ENCODE results near the gene EGFR. TPM values are rescaled to one million over a fixed set of nuclear protein-coding genes. Genes with fewer than 3 reads are reported as not detected.

EGFR gene
- total and polyA plus RNA-seq, 5 experiments from 2014 or later: not detected

DNA sequence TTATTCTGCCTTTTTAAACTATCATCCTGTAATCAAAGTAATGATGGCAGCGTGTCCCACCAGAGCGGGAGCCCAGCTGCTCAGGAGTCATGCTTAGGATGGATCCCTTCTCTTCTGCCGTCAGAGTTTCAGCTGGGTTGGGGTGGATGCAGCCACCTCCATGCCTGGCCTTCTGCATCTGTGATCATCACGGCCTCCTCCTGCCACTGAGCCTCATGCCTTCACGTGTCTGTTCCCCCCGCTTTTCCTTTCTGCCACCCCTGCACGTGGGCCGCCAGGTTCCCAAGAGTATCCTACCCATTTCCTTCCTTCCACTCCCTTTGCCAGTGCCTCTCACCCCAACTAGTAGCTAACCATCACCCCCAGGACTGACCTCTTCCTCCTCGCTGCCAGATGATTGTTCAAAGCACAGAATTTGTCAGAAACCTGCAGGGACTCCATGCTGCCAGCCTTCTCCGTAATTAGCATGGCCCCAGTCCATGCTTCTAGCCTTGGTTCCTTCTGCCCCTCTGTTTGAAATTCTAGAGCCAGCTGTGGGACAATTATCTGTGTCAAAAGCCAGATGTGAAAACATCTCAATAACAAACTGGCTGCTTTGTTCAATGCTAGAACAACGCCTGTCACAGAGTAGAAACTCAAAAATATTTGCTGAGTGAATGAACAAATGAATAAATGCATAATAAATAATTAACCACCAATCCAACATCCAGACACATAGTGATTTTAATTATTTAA lies 151.7 kb downstream of the EGFR start:
- POLR2A ChIA-PET: interaction anchor here (0.6 kb wide), 1 partner anchor 109 kb away, joined by 3 read pairs; no protein-coding TSS in a partner anchor
- peaks cover 0 to 3% (median 0%) of the 10 kb centered on the region in 4 donors for H3K4me1 Mint-ChIP-seq
- no peaks in the 10 kb centered on the region for H3K36me3 Mint-ChIP-seq
- H3K4me3 Mint-ChIP-seq: no peak overlapping the region
- DNase-seq (no peak), ATAC-seq (no peak)
- H3K27ac Mint-ChIP-seq: no peak overlapping the region
- H3K27me3 Mint-ChIP-seq: peaks cover 0 to 16% (median 2%) of the 10 kb centered on the region in 5 donors
- peaks cover 0 to 16% (median 0%) of the 10 kb centered on the region in 9 donors for H3K9me3 Mint-ChIP-seq

DNA sequence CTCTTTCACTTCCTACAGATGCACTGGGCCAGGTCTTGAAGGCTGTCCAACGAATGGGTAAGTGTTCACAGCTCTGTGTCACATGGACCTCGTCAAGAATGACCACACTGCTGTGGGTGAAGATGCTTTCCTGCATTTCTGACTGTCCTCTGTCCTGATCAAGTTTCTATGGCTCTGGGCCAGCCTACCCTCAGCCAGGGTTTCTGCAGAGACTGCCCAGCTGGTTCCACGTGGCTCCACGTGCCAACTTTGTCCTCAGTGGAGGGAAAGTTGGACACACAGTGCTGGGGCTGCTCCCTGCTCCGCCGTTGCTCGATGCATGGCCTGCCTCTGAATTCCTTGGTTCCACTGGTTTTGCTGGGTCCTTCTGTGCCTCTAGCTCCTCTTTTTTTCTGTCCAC lies 152.3 kb downstream of the EGFR start:
- peaks cover 0 to 14% (median 0%) of the 10 kb centered on the region in 9 donors for H3K9me3 Mint-ChIP-seq
- H3K27ac Mint-ChIP-seq: peak overlapping the region in 1 of 10 donors; percentile 57
- H3K4me3 Mint-ChIP-seq: no peak overlapping the region
- DNase-seq (no peak), ATAC-seq (no peak)
- peaks cover 0 to 16% (median 2%) of the 10 kb centered on the region in 5 donors for H3K27me3 Mint-ChIP-seq
- H3K36me3 Mint-ChIP-seq: no peaks in the 10 kb centered on the region
- peaks cover 0 to 3% (median 0%) of the 10 kb centered on the region in 4 donors for H3K4me1 Mint-ChIP-seq
- POLR2A ChIA-PET: interaction anchor here (0.6 kb wide), 1 partner anchor 109 kb away, joined by 3 read pairs; no protein-coding TSS in a partner anchor

DNA sequence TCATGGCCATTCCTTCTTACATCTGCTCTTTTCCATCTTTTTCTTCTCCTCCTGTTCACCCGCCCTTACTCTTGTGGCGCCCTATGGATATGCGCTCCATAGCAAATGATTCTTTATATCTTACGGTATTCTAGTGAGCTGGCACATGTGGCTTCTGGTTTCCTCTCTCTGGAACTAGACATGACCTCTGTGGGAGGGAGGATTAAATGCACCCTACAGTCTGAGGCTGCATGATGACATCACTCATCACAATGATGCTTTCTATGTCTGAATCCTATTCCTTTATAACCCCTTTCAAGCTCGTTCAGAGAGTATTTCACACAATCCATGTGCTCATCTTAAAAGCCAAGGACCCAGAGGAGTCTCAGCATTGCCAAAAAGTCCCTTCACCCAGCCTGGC lies 153.3 kb downstream of the EGFR start:
- ATAC-seq (no peak), DNase-seq (no peak)
- H3K4me3 Mint-ChIP-seq: no peak overlapping the region
- no peaks in the 10 kb centered on the region for H3K36me3 Mint-ChIP-seq
- POLR2A ChIA-PET: no interaction called here
- peaks cover 0 to 17% (median 2%) of the 10 kb centered on the region in 5 donors for H3K27me3 Mint-ChIP-seq
- peaks cover 0 to 4% (median 0%) of the 10 kb centered on the region in 9 donors for H3K9me3 Mint-ChIP-seq
- no peak overlapping the region for H3K27ac Mint-ChIP-seq
- H3K4me1 Mint-ChIP-seq: peaks cover 0 to 3% (median 0%) of the 10 kb centered on the region in 4 donors

GRCh38 chr7:55172881-55173609 lies 154.2 kb downstream of the EGFR start:
- Mint-ChIP-seq H3K36me3 (no peaks in the 10 kb centered on the region), H3K9me3 (peaks cover 0 to 2% (median 0%) of the 10 kb centered on the region in 9 donors), H3K27ac (no peak overlapping the region), H3K4me3 (no peak overlapping the region), H3K4me1 (peaks cover 0 to 3% (median 0%) of the 10 kb centered on the region in 4 donors), H3K27me3 (peaks cover 0 to 17% (median 2%) of the 10 kb centered on the region in 5 donors)
- DNase-seq: no peak
- ATAC-seq: no peak
- POLR2A ChIA-PET: no interaction called here

DNA sequence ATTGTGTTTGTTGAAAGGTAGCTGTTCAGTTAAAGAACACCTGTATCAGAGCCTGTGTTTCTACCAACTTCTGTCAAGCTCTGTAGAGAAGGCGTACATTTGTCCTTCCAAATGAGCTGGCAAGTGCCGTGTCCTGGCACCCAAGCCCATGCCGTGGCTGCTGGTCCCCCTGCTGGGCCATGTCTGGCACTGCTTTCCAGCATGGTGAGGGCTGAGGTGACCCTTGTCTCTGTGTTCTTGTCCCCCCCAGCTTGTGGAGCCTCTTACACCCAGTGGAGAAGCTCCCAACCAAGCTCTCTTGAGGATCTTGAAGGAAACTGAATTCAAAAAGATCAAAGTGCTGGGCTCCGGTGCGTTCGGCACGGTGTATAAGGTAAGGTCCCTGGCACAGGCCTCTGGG lies 154.9 kb downstream of the EGFR start:
- H3K9me3 Mint-ChIP-seq: peaks cover 0 to 2% (median 0%) of the 10 kb centered on the region in 9 donors
- no peak for DNase-seq
- ATAC-seq: no peak
- H3K36me3 Mint-ChIP-seq: no peaks in the 10 kb centered on the region
- peaks cover 0 to 3% (median 0%) of the 10 kb centered on the region in 4 donors for H3K4me1 Mint-ChIP-seq
- no peak overlapping the region for H3K4me3 Mint-ChIP-seq
- H3K27me3 Mint-ChIP-seq: peaks cover 0 to 17% (median 2%) of the 10 kb centered on the region in 5 donors
- no peak overlapping the region for H3K27ac Mint-ChIP-seq
- POLR2A ChIA-PET: no interaction called here

DNA sequence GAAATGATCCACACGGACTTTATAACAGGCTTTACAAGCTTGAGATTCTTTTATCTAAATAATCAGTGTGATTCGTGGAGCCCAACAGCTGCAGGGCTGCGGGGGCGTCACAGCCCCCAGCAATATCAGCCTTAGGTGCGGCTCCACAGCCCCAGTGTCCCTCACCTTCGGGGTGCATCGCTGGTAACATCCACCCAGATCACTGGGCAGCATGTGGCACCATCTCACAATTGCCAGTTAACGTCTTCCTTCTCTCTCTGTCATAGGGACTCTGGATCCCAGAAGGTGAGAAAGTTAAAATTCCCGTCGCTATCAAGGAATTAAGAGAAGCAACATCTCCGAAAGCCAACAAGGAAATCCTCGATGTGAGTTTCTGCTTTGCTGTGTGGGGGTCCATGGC lies 155.6 kb downstream of the EGFR start:
- H3K4me3 Mint-ChIP-seq: no peak overlapping the region
- POLR2A ChIA-PET: no interaction called here
- H3K27ac Mint-ChIP-seq: no peak overlapping the region
- H3K4me1 Mint-ChIP-seq: peaks cover 0 to 3% (median 0%) of the 10 kb centered on the region in 4 donors
- H3K36me3 Mint-ChIP-seq: no peaks in the 10 kb centered on the region
- no peak for ATAC-seq
- no peak for DNase-seq
- H3K9me3 Mint-ChIP-seq: peaks cover 0 to 2% (median 0%) of the 10 kb centered on the region in 9 donors
- H3K27me3 Mint-ChIP-seq: peaks cover 0 to 24% (median 2%) of the 10 kb centered on the region in 5 donors

DNA sequence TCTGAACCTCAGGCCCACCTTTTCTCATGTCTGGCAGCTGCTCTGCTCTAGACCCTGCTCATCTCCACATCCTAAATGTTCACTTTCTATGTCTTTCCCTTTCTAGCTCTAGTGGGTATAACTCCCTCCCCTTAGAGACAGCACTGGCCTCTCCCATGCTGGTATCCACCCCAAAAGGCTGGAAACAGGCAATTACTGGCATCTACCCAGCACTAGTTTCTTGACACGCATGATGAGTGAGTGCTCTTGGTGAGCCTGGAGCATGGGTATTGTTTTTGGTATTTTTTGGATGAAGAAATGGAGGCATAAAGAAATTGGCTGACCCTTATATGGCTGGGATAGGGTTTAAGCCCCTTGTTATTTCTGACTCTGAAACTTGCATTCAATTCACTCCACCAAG lies 156.0 kb downstream of the EGFR start:
- Mint-ChIP-seq H3K4me3 (no peak overlapping the region), H3K9me3 (peaks cover 0 to 2% (median 0%) of the 10 kb centered on the region in 9 donors), H3K27ac (no peak overlapping the region), H3K4me1 (peaks cover 0 to 3% (median 0%) of the 10 kb centered on the region in 4 donors), H3K36me3 (no peaks in the 10 kb centered on the region), H3K27me3 (peaks cover 0 to 24% (median 2%) of the 10 kb centered on the region in 5 donors)
- POLR2A ChIA-PET: no interaction called here
- ATAC-seq: no peak
- DNase-seq: no peak

DNA sequence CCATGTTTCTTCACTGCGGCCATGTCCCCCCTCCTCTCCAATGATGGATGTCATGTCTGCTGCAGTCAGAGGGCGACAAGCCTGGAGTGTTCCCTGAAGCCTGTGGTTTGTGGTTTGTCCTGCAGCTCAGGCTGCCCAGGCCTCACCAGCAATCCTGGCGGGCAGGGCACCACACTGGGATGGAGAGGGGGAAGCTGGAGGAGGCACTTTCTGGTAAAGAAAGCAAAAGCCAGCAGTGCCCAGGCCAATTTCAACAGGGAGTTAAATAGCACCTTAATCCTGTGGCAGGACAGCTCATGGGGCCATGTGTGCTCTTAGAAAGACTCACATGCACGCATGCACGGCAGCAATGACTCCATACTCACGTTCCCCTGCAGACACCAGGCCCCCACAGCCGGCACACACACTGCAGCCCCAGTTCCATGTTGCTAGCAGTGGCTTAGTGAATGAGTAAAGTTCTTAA lies 158.3 kb downstream of the EGFR start:
- peaks cover 0 to 15% (median 1%) of the 10 kb centered on the region in 5 donors for H3K27me3 Mint-ChIP-seq
- ATAC-seq (no peak), DNase-seq (no peak)
- no peaks in the 10 kb centered on the region for H3K36me3 Mint-ChIP-seq
- H3K27ac Mint-ChIP-seq: no peak overlapping the region
- H3K4me3 Mint-ChIP-seq: no peak overlapping the region
- POLR2A ChIA-PET: no interaction called here
- H3K4me1 Mint-ChIP-seq: no peaks in the 10 kb centered on the region
- H3K9me3 Mint-ChIP-seq: no peaks in the 10 kb centered on the region

DNA sequence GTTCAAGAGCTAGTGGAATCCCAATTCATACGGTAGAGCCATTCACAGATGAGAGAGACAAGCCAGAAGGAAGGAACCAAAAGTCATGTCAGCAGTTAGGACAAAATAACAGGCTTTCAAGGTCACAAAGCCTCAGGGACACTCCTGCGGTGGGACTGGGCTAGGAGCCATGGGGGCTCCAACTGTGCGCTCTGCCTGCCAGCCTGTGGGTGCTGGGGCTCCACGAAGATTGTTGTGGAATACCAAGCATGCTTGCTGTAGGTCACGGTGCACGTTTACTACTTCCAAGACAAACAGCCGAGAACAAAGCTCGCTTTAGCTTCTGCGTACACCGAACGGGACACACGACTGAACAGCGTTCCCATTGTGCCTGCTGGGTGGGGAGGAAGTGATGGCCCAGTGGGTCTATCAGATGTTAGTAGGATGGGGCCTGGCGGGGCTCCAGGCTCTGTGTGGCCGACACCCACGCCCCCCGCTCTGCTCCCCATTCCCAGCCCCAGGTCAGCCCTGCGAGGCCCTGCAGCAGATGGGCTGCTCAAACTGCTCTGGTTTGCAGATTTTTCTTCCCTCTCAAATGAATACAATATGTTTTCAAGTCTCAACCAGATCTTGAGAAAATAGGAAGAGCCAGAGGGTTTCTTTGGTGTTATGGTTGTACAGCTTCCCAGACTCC lies 158.9 kb downstream of the EGFR start:
- H3K27me3 Mint-ChIP-seq: peaks cover 0 to 11% (median 1%) of the 10 kb centered on the region in 5 donors
- no peak overlapping the region for H3K4me3 Mint-ChIP-seq
- POLR2A ChIA-PET: no interaction called here
- H3K36me3 Mint-ChIP-seq: no peaks in the 10 kb centered on the region
- H3K4me1 Mint-ChIP-seq: no peaks in the 10 kb centered on the region
- DNase-seq (no peak), ATAC-seq (no peak)
- no peak overlapping the region for H3K27ac Mint-ChIP-seq
- no peaks in the 10 kb centered on the region for H3K9me3 Mint-ChIP-seq

DNA sequence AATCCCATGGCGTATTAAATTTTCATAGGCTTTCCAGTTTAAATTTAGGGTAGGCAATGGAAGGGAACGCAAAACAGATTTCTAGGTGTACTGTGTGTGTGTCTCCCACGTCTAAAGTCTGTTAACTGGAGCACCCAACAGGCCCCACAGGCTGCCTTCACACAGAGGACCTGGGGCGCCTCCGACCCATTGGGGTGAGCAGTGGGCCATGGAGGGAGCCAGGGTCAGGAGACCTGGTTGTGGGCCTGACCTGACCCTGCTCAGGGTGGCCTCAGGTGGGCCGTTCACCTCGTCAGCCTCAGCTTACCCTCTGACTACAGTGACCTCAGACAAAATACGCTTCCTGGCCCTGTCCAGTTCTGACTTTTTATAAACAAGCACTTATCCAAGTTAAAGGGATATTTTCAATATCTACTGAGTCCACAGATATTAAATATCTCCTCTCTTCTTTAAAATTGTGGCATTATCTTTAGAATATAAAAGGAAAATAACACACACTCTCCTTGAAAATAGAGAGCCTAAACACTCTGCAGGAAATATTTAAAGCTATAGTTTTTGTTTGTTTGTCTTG lies 159.6 kb downstream of the EGFR start:
- Mint-ChIP-seq H3K27ac (no peak overlapping the region), H3K36me3 (no peaks in the 10 kb centered on the region), H3K4me1 (no peaks in the 10 kb centered on the region), H3K9me3 (no peaks in the 10 kb centered on the region), H3K27me3 (peaks cover 0 to 11% (median 1%) of the 10 kb centered on the region in 5 donors), H3K4me3 (no peak overlapping the region)
- POLR2A ChIA-PET: no interaction called here
- DNase-seq (no peak), ATAC-seq (no peak)

GRCh38 chr7:55178863-55179773 lies 160.3 kb downstream of the EGFR start:
- Mint-ChIP-seq H3K27me3 (peaks cover 0 to 13% (median 2%) of the 10 kb centered on the region in 5 donors), H3K9me3 (no peaks in the 10 kb centered on the region), H3K36me3 (no peaks in the 10 kb centered on the region), H3K4me1 (no peaks in the 10 kb centered on the region), H3K27ac (no peak overlapping the region), H3K4me3 (no peak overlapping the region)
- POLR2A ChIA-PET: no interaction called here
- ATAC-seq (no peak), DNase-seq (no peak)

All from naive thymus-derived CD8-positive, alpha-beta T cell (primary cell).